GM19395 (cell line): Measurements from ENCODE around the gene DSCAML1.

Source experiments
- ATAC-seq: cut with Tn5 transposase; IDR thresholded peaks from one replicate; pipeline ENCODE4 v1.9.1; 2021; ENCODE audit warnings: mild to moderate bottlenecking, moderate library complexity; ENCODE audit not compliant: unreplicated experiment

The DSCAML1 gene

DNA sequence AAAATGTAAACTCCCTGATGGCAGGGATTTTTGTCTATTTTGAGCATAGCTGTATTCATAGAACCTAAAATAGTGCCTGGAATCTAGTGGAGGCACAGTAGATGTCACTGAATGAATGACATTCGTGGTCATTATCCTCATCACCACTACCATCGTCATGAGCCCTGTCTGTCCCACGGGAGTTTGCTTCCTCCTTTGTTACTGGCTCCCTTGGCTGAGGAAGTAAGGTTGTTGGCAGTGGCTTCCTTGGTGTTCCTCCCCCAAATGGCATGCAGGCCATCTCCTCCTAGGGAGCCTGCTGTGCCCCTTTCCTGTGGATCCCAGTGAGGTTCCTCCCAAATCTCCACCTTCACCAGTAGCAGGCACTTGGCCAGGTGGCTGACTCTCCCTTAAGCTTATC is 286.4 kb downstream of the DSCAML1 start:
- ATAC-seq, result no peak

GRCh38 chr11:117509543-117509942 is 287.5 kb downstream of the DSCAML1 start:
- no peak for ATAC-seq

GRCh38 chr11:117506971-117507370 is 290.0 kb downstream of the DSCAML1 start:
- ATAC-seq, result no peak

GRCh38 chr11:117505285-117505970 is 291.6 kb downstream of the DSCAML1 start:
- no peak for ATAC-seq

DNA sequence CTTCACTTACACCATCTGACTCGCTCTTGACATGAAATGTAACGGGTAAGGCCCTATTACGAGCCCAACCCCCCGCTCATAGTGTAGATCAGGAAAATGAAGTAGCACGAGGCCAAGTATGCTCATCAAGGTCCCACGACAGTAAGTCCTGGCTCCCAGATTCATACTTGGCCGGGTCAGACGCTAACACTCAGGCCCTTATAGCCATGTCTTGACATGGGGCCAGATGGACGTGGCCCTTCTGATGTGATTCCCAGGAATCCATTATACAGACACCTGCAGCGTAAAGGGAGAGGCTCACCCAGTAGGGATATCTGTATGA is 294.3 kb downstream of the DSCAML1 start:
- ATAC-seq, result no peak

DNA sequence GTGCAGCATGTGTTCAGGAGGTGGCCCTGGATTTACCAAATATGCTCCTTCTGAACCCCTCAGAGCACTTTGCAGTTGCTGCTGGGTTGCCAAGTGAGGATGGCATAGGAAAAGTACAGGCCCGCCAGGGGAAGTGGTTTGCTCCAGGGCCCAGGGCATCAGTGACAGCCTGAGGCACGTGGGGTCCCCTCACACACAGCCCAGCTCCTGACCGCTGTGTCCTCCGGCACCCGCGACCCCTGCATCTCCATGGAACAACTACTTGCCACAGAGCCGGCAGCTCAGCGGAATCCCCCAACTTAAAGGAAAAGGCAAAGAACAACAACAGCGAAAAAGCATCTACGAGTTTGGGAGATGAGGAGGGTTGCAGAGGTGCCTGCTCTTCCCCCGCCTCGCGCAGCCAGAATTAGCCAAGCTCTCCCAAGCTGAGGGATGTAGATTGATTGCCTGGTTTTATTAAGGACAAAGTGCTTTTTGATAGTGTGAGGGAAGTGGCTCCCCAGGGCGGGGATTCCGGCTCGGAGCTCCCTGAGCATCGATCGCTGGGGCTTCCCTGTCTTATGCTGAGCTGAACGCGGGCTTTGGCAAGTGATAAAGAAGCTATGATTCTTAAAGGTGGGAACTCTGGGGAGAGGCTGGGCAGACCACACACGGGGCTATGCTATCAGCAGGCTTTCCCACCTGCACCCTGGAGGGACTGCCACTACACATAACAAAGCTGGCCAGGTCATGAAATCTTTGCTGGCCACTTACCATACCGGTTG is 294.8 kb downstream of the DSCAML1 start:
- no peak for ATAC-seq

DNA sequence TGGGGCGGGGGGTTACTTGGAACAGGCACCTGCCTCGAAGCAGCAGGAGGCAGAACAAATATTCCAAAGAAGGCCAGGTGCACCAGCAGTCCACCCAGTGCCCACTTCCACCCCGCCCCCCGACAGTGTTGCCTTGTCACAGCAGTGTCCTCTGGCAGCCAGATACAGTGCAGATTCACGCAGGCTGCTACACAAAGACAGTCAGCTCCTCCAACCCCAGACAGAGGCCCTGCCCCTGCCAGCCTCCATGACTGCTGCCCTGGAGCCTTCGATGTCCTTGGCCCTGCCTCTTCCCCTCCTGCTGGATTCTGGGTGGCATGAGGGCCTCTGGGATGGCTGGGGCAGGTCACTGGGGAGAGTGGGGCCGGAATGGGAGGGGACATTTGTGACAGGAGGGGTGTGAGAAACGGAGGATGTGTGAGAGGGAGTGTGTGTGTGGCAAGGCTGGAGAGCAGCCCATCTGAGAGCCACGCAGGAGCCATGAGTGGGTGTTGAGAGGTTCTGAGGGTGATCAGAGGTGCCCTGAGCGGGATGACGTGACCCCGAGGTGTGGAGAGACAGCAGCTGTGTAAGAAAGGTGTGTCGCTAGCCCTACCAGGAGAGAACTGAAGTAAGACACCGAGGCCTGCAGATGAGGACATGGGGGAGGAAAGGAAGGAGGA is 295.6 kb downstream of the DSCAML1 start:
- ATAC-seq, result no peak

DNA sequence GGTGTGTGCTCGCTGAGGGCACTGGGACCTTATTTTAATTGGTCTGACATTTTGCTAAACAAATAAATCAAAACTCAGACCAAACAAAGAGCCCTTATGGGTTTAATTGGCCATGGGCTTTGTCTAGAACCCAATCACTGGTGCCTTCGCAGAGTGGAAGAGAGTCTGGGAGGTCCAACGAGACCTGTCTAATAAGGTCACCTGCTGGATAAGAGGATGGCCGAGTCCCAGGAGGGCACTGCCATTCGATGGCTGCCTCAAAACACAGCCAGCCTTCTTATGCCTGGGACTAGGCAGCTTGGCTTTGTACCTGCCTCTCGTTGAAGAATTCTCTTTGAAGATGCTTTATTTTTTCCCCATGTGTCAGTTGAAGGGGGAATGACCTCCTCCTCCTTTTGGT is 298.2 kb downstream of the DSCAML1 start:
- ATAC-seq, result no peak

GRCh38 chr11:117497206-117497951 is 299.6 kb downstream of the DSCAML1 start:
- ATAC-seq, result no peak

DNA sequence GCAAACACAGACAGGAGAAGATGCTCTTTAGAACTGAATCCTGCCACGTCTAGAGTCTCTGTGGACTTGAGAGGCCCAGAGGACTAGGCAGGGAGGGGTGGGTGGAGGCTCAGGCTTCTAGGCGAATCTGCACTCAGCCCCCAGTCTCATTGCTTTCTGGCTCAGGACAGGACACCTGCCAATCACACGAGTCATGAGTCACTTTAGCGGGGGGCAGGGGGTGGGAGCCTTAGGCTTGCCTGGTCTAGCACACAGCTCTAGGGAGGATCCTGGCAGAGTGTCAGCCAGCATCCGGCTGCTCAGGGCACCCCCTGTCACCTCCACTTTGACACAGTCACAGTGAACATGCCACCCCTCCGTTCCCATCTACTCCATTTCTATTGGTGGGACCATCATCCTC is 301.7 kb downstream of the DSCAML1 start:
- no peak for ATAC-seq

- no peak for ATAC-seq
These were observed 304.3 kb downstream of the DSCAML1 start for GRCh38 chr11:117492578-117493251.

DNA sequence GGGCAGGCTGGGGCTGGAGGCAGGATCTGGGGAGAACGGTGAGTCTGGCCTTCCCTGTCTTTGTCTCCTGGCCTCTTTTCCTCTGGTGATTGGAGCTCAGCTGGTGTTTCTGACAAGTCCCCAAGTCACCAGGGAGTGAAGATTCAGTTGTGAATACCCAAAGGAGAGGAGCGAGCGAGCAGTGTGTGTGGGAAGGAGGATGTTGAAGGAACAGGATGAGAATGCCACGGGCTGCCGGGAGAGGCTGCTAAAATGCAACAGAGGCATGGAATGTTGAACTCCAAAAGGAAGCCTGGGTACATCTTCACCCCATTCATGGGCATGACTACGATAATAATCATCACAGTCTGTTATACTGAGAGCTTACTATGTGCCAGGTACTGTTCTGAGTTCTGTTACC is 306.1 kb downstream of the DSCAML1 start:
- no peak for ATAC-seq

GRCh38 chr11:117489999-117490679 is 306.9 kb downstream of the DSCAML1 start:
- ATAC-seq, result no peak

DNA sequence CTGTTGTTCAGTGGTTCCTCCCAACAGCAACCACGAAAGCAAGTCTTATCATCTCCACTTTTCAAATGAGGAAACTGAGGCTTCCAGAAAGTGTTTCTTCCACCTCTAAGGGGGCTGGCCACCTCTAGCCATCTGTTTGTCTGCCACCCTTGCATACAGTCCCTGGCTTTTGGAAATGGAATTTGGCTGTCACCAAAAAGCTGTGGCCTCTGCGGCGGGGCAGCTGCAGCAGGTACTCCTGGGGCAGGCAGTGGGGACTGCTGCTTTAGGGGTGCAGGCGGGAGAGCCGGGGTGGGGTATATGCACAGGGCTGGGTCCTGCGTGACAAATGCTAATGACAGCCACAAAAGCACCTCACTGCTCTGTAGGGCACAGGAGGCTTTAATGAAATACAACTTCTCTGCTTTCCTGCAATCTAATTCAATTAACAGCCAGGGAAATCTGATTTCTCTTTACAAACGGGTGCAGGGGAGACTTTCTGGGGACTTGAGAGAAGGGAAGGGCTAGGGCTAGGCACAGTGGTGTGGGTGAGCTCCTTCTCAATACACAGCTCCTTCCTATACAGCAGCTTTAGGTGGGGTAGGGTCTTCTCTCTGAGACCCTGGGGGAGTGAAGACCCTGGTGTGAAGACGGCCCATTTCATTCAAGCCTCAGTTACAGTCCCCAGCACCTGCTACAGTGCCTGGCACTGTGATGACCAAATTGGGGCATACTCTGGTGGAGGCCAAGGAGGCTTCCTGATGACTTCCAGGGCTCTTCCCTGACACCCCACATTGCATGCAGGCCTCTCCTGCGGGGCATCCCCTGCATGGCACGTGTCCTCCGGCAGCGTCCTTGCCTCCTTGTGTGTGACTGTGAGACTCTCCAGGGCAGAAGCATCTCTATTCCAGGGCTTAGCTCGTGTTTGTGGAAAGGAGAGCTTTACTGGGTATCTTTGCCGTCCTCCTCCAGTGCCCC is 307.7 kb downstream of the DSCAML1 start:
- no peak for ATAC-seq

GRCh38 chr11:117486059-117486458 is 311.0 kb downstream of the DSCAML1 start:
- ATAC-seq, result no peak

DNA sequence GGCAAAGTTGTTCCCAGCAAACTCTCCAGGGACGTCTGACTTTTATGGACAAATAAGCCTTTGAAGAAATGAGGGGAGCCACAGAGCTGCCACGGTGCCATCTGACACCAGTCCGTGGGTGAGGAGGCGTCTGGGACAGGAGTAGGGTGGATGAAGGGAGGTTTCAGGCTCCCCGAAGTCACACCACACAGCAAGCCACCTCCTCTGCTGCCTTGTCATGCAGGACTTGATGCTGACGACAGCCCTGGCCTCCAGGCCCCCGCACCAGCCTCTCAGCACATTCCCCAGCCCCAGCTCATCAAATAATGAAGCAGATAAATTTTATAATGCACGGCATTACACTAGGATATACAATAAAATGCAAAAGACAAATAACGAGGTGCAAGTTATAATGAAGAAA is 312.9 kb downstream of the DSCAML1 start:
- ATAC-seq, result no peak

DNA sequence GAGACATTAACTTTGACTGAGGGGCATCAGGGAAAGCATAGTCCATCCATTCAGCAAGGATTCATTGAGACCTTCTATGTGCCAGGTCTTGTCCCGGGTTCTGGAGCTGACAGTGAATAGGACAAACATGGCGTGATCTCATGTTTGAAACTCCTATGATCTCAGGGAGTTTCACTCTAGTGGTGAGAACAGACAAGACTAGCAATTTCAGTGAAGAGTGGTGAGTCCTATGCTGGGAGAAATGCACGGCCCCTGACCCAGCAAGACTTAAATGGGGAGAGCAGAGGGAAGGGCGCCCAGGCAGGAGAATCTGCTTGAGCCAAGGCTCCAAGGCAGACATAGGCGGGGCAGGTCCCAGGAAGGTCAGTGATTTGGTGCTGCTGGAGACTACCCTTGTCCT is 313.6 kb downstream of the DSCAML1 start:
- no peak for ATAC-seq

DNA sequence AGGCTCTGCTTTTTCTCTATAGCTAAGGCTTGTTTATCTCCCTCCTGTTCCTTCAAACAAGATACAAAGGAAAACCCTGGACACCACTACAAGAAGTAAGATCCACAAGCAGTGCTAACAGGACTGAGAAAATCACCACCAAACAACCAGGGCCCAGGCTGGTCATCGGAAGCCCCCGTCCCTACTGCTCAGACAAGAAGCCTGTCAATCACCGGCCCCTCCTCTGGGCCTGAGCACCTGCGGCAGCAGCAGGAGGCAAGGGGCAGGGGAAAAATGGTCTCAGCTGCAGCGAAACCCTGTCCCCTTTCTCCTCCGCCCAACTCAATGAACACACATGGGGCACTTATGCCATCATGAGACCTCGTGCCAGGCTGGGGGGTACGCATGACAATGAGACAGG is 314.1 kb downstream of the DSCAML1 start:
- no peak for ATAC-seq

DNA sequence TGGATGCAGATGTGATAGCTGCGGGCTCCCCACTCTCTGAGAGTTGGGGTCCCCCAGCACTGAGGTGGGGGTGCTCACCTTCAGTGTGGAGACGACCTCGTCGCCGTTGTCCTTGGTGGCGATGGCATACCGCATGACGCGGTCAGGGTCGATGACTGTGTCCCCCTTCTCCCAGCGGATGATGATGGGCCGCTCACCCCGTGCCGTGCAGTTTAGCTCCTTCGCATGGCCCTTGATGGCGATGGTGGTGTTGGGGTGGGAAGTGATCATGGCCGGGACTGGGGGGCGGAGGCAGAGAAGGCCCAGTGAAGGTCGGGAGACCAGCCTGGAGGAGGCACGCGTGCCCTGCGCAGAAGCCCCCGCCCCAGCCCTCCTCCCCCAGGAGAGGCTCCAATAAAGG is 315.1 kb downstream of the DSCAML1 start:
- ATAC-seq, result no peak
